Activated naive CD4-positive, alpha-beta T cell treated with anti-CD3 and anti-CD28 coated beads, Interleukin-2, amount 50 U/mL, for 16 hours (primary cell): ENCODE measurements around the gene COL20A1.
"Not testable (repeated sequence)": the region's sequence is repeated elsewhere in the genome, so short reads cannot be mapped to it uniquely, and the experiment has no call there.

Experiments used
- DNase-seq: peaks from one replicate; pipeline ENCODE4 v3.0.0-alpha.2; 2020

COL20A1 gene

DNA sequence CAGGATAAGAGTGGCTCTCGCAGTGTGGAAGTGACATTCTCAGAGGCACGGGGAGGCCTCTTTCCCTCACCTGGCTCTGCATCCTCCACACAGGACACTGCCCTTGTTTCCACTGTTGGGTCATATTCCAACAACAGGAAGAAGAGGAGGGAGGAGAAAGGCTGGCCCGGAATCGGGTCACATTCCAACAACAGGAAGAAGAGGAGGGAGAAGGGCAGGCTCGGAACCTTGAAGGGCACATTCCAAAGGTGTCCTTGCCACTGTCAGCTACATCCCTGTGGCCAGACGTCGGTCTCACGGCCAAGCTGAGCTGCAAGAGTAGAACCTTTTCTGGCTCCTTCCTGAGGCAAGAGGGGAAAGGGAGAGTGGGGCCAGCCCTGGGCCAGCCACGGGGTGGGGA is 42.7 kb downstream of the COL20A1 start:
- DNase-seq: no peak

GRCh38 chr20:63336232-63336752 is 43.3 kb downstream of the COL20A1 start:
- DNase-seq: no peak

- no peak for DNase-seq
Observed at GRCh38 chr20:63337786-63338420, 44.9 kb downstream of the COL20A1 start.

DNA sequence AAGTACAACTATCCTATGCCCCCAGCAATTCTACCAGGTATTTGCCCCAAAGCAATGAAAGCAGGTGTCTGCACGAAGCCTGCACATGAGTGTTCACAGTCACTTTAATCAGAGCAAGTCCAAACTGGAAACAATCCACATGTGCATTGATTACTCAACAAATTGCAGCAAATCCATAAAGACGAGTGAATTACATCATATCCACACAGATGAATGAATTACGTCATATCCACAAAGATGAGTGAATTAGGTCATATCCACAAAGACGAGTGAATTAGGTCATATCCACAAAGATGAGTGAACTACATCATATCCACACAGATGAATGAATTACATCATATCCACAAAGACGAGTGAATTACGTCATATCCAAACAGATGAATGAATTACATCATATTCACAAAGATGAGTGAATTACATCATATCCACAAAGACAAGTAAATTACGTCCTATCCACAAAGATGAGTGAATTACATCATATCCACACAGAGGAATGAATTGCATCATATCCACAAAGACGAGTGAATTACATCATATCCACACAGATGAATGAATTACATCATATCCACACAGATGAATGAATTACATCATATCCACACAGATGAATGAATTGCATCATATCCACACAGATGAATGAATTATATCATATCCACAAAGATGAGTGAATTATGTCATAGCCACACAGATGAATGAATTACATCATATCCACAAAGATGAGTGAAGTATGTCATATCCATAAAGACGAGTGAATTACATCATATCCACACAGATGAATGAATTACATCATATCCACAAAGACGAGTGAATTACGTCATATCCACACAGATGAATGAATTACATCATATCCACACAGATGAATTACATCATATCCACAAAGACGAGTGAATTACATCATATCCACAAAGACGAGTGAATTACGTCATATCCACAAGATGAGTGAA is 46.4 kb downstream of the COL20A1 start:
- DNase-seq: not testable (repeated sequence)

DNA sequence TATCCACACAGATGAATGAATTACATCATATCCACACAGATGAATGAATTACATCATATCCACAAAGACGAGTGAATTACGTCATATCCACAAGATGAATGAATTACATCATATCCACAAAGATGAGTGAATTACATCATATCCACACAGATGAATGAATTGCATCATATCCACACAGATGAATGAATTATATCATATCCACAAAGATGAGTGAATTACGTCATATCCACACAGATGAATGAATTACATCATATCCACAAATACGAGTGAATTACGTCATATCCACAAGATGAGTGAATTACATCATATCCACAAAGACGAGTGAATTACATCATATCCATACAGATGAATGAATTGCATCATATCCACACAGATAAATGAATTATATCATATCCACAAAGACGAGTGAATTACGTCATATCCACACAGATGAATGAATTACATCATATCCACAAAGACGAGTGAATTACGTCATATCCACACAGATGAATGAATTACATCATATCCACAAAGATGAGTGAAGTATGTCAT is 47.2 kb downstream of the COL20A1 start:
- DNase-seq: not testable (repeated sequence)

- no peak for DNase-seq
Observed at GRCh38 chr20:63342561-63343459, 49.8 kb downstream of the COL20A1 start.

GRCh38 chr20:63343460-63344445 is 50.8 kb downstream of the COL20A1 start:
- DNase-seq: no peak

- DNase-seq: no peak
Observed at GRCh38 chr20:63344616-63345327, 51.8 kb downstream of the COL20A1 start.

DNA sequence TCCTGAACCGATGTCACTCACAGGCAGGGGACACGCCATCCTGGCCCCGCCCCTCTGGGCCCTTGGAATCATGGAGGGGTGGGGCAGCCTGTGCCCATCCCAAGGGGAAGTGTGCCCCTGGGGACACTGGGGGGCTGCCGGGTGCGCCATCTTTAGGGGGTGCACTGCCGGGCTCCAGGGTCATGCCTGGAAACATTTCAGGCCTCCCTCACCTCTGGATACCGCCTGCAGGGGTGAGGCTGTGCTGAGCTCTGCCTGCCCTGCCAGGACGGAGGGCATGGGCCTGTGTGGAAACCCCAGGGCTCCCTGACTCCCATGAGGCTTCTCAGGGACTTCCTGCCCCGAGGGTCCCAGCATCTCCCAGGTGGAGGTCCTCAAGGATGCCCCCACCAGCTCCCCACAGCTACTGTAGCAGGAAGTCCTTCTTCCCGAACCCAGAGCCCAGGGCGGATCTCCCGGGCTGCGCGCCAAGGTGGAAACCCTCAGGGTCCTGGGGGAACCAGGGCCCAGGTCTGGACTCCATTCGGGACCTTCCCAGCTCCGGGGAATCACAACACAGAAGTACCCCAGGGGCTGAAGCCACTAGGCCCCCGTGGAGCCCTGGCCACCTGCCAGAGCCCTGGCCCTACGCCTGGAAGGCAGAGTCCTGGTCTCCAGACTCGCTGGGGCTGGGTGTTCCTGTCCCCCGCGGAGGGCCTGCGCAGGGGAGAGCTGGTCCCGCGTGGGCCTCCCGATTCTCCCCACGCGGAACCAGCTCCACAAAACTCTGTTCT is 52.5 kb downstream of the COL20A1 start:
- no peak for DNase-seq

DNA sequence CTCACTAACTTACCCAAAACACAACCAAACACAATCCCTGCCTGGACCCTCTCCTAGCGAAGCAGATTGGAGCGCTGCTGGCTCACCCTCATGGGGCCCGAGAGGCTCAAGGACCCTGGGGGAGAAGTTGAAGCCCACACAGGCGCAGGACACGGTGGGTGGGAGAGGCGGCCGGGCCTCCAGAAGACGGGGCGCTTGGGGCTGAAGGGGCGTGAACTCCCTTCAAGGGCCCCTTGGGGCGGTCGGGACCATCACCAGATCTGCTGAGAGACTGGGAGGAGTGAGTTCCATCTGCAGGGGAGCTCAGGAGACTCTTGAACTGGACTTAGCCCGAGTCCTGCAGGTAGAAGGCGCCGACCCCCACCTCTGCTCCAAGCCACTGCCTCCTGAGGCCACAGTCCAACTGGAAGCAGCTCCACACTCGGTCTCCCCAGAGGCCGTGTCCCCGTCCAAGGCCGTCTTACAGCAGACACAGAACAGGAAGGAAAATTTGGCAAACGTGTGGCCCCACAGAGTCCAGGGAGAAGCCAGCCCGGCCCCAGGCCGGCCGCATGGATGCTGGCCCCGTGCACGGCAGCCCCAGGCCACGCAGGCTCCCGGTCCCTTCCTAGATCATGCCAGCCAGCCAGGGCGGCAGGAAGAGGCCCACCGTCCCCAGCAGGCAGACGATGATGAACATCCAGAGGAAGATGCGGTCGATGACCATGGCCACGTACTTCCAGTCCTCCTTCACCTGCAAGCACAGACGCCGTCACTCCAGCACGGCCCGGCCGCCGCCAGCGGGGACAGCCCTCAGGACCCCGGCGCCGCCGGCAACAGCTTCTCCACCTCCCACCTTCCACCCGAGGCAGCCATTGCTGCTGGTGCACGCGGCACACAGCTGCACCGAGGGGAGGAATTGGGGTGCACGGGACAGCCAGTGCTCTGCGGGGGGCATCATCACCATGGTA is 53.4 kb downstream of the COL20A1 start:
- no peak for DNase-seq

- no peak for DNase-seq
Observed at GRCh38 chr20:63347081-63347741, 54.2 kb downstream of the COL20A1 start.

DNA sequence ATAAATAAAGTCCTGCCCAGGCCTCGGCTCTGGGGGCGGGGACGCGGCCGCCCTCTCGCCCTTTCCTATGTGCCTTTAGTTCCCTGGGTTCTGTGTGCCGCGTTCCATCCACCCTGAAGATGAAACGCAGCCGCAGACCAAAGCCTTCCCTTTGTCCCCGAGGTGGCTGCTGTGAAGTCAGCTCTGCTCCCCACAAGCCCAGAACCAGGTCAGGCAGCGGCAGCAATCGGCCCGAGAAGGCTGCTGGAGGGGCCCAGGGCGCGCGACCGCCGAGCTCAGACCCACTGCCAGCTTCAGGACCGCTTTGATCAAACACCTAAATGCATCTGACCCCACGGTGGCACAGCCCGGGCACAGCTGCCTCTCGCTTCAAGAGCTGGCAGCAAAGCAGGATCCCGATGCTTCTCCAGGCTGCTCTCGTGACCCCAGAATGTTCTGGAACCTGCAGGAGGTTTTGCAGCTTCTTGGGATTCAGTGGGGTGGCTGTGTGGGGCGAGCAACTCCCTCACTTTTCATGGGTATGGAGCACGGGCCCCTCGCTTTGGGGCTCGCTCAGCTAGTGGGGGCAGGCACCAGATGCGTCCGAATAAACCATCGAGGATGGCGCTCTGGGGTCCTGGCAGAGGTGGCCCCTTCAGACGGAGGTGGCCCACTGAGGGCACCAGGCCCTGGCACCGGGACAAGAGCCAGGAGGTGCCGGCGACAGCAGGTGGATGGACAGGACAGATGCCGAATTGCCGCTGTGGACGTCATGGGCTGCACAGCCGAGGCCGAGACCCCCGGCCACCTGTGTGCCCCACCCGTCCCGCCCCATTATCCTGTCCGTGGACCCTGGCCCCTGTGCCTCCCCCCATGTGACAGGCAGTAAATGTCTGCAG is 55.2 kb downstream of the COL20A1 start:
- DNase-seq: no peak

DNA sequence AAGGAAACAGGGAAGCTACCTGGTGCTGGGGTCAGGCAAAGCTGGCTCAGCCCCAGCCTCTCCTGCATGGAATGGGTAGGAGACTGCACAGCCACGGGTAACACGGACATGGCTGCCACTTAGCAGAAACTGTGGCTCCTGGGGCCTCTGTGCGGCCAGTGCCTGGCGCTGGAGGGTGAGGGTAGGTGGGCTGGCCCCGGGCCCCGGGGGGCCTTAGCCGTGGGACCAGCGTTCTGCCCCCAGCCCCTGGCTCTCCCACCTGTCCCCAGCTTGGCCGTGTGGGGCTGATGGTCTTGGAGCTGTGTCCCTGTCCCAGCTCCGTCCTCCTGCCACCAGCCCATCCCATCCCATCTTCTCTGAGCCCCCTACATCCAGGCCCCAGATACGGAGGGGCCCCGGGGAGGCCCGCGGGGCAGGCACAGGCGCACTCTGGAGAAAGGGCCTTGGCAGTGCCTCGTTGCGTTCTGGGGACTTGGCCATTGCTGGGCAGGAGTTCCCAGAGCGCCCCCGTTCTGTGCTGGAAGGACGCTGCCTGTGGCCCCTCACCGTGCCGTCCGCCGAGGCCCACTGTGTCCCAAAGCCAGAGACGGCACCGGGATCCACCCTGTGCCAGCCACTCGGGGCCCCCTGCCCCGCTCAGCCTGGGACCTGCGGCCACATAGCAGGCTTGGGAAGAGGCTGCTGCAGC is 56.0 kb downstream of the COL20A1 start:
- no peak for DNase-seq

- no peak for DNase-seq
Observed at GRCh38 chr20:63349516-63349895, 56.5 kb downstream of the COL20A1 start.

GRCh38 chr20:63350196-63350595 is 57.2 kb downstream of the COL20A1 start:
- no peak for DNase-seq

DNA sequence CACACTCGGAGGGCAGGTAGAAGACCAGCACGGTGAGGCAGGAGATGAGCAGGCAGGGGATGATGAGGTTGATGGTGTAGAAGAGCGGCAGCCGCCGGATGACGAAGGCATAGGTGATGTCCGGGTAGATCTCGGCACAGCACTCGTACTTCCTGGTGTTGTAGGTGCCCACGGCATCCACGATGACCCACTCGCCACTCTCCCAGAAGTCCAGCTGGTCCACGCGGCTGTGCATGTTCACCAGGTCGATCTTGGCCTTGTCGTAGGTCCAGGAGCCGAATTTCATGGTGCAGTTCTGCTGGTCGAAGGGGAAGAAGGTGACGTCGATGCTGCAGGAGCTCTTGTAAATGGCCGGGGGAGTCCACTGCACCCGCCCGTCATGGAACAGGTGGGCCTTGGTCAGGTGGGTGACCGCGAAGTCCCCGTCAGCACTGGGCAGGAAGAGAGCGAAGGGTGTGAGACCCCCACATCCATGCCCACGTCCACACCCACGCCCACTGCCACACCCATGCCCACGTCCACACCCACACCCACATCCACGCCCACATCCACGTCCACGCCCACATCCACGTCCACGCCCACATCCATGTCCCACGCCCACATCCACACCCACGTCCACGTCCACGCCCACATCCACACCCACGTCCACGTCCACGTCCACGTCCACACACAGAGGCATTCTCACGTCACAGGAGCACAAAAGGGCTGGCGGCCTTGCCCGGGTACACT is 57.8 kb downstream of the COL20A1 start:
- no peak for DNase-seq
